Skeletal muscle cell (primary cell): Measurements from ENCODE around the gene CCL25.
"Not testable (repeated sequence)": the region's sequence is repeated elsewhere in the genome, so short reads cannot be mapped to it uniquely, and the experiment has no call there.

Experiments used
- DNase-seq: peaks from one replicate; pipeline ENCODE4 v3.0.0-alpha.2; 2010; ENCODE audit warnings: low read depth
- H3K4me3 ChIP-seq: 2 replicates; pipeline ENCODE4 v1.5.1; 2011; ENCODE audit warnings: low read depth, mild to moderate bottlenecking, control low read depth, low read length, moderate library complexity

Gene CCL25

DNA sequence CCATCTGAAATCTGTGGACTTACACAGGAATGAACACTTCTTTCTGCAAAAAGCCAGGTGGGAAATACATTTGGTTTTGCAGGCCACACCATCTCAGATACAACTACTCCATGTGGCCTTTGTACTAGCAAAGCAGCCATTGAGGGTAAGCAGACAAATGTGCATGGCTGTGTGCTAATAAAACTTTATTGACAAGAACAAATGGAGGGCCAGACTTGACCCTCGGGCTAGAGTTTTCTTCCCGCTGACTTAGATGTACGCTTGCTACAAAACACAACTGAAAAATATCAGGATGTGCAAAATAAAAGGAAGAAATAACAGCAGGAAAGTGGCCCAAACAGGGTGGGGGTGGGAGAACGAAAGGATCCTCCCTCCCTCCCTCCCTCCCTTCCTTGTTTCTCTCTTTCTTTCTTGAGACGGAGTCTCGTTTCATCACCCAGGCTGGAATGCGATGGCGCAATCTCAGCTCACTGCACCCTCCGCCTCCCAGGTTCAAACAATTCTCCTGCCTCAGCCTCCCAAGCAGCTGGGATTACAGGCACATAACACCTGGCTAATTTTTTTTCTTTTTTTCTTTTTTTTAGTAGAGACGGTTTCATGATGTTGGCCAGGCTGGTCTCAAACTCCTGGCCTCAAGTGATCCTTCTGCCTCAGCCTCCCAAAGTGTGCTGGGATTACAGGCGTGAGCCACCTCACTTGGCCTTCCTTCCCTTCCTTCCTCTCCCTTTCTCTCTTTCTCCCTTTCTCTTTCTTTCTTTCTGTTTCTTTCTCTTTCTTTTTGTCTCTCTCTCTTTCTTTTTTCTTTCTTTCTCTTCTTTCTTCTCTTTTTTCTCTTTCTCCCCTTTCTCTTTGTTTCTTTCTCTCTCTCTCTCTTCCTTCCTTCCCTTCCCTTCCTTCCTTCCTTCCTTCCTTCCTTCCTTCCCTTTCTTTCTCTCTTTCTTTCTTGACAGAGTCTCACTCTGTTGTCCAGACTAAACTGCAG is 29.3 kb downstream of the CCL25 start:
- no peak for DNase-seq
- H3K4me3 ChIP-seq: no peak overlapping the region

DNA sequence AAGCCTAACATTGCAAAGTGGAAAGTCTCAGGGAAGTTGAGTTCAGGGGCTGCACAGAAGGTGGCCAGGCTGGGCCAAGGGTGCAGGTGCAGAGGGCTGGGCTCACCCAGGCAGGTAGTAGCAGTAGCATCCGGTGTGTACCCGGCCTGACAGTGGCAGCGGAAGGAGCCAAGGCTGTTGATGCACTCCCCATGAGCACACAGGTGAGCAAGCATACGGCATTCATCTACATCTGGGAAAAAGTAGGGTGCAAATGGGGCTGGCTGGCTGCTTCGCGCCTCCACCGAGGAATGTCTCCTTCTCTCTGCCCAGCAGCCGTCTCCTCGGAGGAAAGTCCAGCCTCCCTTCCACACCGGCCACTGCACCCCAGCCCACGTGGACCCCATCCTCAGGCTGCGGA is 30.6 kb downstream of the CCL25 start:
- DNase-seq: no peak
- no peak overlapping the region for H3K4me3 ChIP-seq

- DNase-seq: no peak
- no peak overlapping the region for H3K4me3 ChIP-seq
Measured at GRCh38 chr19:8084152-8084551, 31.6 kb downstream of the CCL25 start.

GRCh38 chr19:8085598-8086408 is 33.2 kb downstream of the CCL25 start:
- DNase-seq: no peak
- no peak overlapping the region for H3K4me3 ChIP-seq

DNA sequence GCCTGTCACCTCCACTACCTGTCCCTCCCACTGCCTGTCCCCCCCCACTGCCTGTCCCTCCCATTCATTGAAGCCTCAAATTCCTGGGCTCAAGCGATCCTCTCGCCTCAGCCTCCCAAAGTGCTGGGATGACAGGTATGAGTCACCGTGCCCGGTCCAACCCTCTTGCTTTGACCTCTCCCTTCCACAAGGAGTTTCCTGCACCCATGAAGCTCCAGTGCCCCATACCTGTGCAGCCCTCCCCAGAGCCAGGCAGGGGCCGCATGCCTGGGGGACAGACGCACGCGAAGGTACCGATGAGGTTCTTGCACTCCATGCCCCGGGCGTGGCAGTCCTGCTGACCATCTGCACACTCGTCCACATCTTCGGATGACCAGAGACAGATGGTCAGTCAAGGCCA is 34.3 kb downstream of the CCL25 start:
- DNase-seq: no peak
- no peak overlapping the region for H3K4me3 ChIP-seq

DNA sequence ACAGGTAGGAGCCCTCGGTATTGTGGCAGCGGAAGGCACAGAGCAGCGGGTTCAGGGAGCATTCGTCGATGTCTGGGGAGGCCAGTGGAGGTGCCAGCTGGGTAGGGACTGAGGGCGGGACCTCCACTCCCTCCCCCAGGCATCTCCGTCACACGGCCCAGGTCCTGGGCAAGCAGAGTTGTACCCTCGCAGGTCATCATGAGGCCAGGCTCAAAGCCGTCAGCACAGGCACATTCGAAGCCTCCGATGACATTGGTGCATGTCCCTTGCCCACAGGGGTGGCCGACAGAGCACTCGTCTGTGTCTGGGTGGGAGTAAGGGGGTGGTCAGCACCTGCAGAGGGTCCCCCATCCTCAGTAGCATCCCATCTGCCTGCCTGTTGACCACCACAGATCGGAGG is 35.3 kb downstream of the CCL25 start:
- no peak overlapping the region for H3K4me3 ChIP-seq
- no peak for DNase-seq

DNA sequence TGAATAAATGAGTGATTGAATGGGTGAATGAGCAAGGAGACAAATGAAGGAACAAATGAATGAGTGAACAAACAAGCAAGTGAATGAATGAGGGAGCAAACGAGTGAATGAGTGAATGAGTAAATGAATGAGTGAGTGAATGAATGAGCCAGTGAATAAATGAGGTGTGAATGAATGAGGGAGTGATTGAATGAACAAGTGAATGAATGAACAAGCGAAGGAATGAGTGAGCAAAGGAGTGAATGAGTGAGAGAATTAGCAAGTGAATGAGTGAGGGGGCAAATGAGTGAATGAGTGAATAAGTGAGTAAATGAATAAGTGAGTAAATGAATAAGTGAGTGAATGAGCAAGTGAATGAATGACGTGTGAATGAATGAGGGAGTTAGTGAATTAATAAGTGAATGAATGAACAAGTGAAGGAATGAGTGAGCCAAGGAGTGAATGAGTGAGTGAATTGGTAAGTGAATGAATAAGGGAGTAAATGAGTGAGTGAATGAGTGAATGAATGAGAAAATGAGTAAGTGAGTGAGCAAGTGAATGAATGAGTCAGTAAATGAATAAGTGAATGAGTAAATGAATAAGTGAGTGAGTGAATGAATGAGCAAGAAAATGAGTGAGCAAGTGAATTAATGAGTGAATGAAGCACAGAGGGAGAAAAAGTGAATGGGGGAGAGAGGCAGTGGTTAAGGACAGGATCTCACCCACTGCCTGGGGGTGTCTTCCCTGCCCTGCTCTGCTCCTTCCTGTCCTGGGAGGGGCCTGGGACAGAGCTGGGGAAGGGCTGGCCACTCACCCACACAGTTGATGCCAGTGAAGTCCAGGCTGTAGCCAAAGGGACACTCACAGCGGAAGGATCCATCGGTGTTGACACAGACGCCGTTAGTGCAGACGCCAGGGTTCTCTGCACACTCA is 36.4 kb downstream of the CCL25 start:
- H3K4me3 ChIP-seq: no peak overlapping the region

DNA sequence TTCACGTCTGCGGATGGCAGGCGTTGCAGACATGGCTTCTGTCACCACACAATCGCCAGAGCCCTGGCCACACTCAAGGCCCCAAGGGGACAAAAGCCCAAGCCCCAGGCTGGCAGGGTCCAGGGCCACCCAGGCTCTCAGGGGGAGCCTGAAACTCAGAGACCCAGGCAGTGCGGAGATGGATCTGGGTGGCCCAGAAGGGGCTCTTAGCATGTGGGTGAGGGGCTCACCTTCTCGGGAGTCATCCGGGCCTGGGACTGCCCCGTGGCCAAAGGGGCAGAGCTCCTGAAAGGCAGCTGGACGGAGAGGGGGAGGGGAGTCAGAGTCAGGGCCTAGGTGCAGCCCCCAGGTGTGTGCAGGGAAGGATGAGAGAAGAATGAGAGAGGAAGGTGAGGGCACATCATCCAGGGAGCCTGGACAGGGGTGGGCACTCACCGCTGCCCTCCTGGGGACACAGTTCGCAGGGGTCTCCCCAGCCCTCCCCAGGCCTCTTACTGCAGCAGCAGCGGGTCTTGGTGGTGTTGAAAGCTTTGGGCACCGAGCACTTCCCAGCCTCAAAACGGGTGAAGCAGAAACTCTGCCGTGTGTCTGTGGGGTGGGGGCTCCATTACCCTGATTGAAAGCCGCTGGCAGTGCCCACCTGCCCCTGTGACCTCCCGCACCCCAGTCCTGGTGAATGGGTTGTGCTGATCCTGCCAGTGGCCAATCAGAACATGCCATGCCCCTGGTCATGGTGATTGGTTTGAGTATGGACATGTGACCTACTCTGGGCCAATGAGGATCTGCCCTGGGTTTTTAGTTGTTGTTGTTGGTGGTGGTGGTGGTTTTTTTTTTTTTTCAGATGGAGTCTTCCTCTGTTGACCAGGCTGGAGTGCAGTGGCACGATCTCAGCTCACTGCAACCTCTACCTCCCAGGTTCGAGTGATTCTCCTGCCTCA is 37.4 kb downstream of the CCL25 start:
- DNase-seq: no peak

More for the DNA sequence above, 36.4 kb downstream of the CCL25 start:
- DNase-seq: no peak

DNA sequence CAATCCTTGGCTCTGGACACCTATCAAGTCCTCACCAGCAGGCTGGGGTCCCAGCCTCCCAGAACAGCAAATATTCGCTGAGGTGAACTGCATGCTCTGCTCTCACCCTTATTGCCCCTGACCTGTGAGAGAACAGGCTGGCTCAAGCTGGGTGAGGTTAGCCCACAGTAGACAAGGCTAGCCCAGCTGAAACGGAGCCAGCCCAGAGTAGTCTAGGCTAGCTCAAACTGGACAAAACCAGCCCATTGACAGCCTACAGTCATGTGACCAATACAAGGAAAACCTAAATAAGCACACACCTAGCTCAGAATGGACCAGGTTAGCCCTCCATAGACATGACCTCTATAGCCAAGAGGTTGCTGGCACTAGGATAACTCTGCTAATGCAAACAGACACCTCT is 38.4 kb downstream of the CCL25 start:
- no peak for DNase-seq
- H3K4me3 ChIP-seq: no peak overlapping the region

More for the DNA sequence above, 37.4 kb downstream of the CCL25 start:
- no peak overlapping the region for H3K4me3 ChIP-seq

DNA sequence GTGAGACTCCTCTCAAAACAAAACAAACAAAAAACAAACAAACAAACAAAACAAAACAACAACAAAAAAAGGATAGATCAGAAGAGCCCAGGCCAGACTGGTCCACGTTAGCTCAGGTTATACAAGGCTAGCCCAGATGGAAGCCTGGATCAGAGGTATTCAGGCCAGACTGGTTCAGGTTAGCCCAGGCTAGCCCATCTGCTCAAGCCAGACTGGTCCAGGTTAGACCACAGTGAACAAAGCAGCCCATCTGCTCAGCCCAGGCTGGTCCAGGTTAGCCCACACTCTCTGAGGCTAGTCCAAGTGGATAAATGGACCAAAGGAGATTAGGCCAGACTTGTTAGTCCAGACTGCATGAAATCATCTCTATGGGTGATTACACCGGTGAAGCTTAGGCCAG is 41.2 kb downstream of the CCL25 start:
- no peak for DNase-seq
- no peak overlapping the region for H3K4me3 ChIP-seq

DNA sequence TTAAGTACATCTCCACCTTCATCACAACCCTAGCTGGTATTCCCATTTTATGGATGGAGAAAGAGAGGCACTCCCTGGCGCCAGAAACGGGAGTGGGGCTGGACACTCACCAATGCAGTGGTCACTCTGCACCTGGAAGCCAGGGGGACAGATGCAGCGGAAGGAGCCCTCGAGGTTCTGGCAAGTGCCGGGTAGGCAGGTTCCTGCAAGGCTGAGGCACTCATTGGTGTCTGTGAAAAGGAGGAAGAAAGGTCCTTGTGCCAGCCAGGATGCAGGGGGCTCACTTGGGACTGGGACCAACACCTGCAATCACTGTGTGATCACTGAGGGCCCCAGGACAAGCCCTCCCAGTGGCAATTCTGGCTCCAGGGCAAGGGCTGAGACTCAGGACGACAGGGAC is 41.8 kb downstream of the CCL25 start:
- no peak for DNase-seq
- H3K4me3 ChIP-seq: no peak overlapping the region

- no peak overlapping the region for H3K4me3 ChIP-seq
- DNase-seq: no peak
Measured at GRCh38 chr19:8095354-8095886, 42.9 kb downstream of the CCL25 start.

- H3K4me3 ChIP-seq: no peak overlapping the region
- no peak for DNase-seq
Measured at GRCh38 chr19:8096071-8096470, 43.5 kb downstream of the CCL25 start.

GRCh38 chr19:8097198-8097597 is 44.6 kb downstream of the CCL25 start:
- DNase-seq: no peak
- no peak overlapping the region for H3K4me3 ChIP-seq

- no peak for DNase-seq
Measured at GRCh38 chr19:8097681-8098567, 45.4 kb downstream of the CCL25 start.

GRCh38 chr19:8101311-8101710 is 48.8 kb downstream of the CCL25 start:
- H3K4me3 ChIP-seq: no peak overlapping the region
- DNase-seq: no peak

More at GRCh38 chr19:8097681-8098567, 45.4 kb downstream of the CCL25 start:
- no peak overlapping the region for H3K4me3 ChIP-seq

- DNase-seq, H3K4me3 ChIP-seq: not testable (repeated sequence)
Measured at GRCh38 chr19:8101910-8102309, 49.4 kb downstream of the CCL25 start.
